ENCODE results near the gene APOBEC2.
A peak's percentile ranks its signal among the peaks of the same experiment; 100 is the strongest.

APOBEC2 gene

DNA sequence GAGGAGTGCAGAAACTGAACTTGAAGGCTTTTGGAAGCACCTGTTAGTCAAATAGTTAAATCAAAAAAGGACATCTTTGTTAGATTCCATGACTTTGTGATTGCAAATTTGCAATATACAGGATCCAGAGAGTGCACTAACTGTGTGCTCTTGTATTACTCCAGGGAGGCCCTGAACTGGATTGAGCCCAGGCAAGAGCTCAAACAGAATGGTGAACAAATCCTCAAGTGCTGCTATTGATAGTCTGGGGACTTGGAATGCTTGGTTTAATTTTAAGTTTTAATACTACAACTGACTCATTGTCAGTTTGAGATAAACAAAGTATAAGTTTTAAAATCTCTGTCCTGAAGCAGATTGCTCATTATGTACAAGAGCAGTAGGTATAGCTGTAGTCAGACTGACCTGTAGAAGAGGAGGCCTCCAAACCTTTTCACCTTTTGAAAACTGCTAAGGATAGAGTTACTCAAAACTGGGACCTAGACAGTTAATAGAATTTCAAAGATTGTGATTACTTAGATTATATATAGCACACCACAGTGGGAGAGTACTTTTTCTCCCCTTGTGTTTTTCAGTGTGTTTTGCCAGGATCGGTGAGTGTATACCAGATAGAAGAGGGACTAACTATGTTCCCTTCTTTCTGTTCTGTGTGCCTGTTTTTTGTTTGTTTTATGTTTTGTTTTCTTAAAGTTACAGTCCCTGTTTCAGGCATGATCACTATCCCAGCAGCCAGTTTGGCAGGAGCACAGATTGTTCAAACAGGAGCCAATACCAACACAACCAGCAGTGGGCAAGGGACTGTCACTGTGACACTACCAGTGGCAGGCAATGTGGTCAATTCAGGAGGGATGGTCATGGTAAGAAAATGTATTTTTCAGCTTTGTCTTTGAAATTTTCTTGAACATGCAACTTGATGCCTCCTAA is 38.1 kb downstream of the APOBEC2 start:
- no peak for DNase-seq

DNA sequence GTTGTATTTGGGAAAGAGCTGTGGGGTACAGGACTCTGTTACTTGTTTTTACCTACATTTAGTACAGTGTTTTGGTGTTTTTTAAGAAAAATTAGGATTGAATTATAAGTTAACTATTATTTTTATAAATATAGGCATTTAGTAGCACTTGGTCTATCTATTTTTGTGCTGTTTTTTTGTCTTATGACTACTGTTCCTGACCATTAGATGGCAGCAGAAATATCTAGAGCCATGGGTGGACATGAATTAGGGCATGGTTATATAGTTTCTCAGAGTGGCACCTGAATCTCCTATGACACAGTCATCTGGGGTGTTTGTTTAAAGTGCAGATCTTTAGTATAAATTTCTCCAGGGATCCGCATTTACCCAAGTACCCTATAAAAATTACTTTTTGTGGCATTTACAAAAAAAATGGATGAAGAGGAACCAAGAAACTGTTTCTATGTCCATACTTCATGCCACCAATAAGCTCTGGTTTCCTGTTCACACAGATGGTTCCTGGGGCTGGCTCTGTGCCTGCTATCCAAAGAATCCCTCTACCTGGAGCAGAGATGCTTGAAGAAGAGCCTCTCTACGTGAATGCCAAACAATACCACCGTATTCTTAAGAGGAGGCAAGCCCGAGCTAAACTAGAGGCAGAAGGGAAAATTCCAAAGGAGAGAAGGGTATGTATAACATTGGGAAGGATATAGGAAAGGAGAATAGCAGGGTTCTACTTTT is 39.6 kb downstream of the APOBEC2 start:
- peak in 1 of 2 donors; percentile 28 for DNase-seq

DNA sequence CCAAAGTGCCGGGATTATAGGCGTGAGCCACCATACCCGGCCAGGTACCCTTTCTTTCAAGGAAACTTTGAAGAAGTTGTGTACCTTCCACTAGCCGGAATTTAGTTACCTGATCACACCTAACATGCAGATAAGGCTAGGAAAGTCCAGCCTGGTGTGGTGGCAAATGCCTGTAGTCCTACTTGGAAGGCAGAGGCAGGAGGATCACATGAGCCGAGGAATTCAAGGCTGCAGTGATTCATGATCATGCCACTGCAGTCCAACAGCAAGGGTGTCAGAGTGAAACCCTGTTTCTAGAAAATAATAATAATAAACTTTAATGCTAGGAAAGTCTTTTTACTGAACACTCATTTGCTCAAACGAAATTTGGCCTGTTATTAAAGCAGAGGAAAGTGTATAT is 40.7 kb downstream of the APOBEC2 start:
- no peak for DNase-seq

DNA sequence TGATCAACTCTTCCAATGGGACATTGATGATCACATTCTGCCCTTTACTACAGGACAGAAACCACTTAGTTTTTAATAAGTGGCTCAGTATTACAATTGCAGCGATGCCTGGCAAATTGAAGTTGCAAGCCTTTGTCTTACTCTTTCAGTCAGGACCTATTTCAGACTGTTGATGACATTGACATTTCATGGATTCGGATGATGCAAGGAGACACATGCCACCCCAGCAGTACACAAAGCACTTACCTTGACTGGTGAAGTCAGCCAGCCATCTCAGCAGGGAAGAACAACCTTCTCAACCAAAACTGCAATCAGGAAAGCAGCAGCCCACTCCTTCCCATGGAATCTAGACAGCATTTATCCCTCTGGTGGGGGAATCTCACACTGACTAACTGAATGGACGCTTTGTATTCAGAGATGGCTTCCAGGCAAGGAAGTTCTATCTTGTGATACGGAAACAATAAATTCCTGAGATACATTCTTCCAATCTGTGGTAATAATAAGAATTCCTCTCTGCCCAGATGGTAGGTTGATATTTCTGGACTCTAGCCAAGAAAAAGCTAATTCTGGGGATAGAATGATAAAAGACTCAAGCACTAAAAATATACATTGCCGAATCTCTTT is 44.6 kb downstream of the APOBEC2 start:
- DNase-seq, result no peak

DNA sequence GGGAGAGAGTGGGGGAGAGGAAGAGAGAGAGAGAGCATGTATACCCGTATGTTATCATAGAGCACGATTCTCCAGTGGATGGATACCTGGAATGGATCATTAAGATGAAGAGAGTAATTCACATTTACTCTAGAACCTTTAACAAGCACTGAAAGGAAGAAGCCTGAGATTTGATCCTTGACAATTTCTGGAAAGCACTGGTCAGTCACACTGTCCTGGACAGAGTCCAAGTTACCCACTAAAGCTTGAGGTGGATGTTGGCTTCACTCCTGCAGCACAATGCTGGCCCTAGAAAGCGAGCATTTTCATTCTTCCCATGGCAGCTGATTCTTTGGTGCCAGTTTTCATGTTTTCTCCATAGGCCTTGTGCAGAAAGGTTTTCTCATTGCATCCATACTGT is 45.4 kb downstream of the APOBEC2 start:
- DNase-seq, result no peak

DNA sequence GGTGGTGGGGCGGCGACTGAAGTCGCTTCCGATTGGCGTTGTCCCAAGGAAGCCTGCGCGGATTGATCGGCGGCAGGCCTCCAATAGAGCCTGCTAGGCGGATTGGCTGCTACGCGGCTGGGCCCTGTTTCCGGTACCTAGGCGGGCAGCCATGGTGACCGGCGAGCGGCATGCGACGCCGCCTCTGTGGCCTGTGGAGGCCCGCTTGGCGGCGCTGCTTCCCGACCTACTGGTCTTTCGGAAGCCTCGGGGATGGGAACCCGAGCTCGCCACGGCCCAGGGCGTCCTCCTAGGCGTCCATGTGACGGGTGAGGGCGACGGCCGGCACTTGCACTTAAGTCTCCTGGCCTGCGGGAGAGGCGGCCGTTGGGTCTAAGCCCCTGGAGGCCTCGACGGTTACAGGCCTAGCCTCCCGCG is 47.9 kb downstream of the APOBEC2 start:
- no peak for DNase-seq

DNA sequence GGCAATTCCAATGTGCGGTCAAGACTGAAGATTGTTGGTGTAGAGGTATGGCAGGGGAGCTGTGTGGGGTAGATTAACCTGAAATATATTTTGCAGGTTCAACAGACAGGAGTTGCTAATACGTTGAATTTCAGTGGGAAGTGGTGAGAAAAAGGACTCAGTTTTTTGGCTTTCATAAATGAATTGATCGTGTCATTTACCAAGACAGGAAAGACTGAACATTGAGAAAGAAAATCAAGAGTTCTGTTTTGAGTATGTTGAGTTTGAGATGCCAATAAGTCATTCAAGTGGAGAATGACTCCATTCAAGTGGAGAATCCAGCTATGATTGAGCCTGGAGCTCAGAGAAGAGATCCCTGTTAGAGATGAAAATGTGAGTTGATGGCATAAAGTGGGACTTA is 50.8 kb downstream of the APOBEC2 start:
- DNase-seq, result no peak

DNA sequence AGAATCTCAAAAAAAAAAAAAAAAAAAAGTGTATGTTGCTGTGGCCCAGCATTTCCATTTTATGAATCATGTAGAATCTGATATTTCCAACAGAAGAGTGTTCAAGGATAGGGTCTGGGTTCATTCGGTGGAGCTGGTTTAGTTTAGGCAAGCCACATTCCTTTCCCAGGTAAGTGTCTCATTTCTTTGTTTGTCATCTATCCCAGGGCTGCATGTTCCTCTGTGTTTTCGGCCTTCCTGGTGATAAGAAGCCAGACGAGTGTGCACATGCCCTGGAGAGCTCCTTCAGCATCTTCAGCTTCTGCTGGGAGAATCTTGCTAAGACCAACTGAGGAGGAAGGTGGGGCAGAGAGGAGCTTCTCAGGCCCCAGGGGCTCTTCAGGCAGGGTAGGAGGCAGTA is 58.0 kb downstream of the APOBEC2 start:
- no peak for DNase-seq
